ENCODE results near the gene AHNAK2.

AHNAK2 gene

DNA sequence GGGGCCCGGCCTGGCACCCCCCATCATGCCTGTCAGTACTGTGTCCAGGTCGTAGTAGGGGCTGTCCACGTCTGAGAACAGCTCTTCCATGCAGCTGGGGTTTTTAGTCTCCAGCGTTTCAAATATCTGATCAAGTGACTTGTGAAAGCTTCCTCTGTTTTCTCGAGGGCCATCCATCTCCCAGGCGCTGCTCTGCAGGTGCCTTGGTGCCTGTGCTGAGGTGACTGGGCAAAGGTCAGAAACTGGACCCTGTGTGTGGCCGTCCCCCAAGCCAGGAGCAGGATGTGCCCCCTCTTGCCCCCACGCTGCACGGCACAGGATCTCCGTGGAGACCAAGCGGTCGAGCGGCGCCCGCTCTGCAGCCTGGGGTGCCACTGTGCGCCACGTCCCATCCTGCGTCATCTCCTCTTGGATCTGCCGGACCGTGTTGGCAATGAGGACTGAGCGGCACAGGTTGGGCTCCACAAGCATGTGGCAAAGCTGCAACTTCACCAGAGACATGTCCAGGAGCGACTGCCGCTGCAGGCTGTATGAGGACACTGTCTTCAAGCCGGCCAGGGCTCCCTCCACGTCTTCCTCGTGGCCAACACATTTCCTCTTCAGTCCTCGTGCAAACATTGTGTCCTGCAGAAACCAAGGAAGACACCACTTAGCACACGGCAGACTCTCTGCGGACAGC, 33.3 kb upstream of the AHNAK2 start:
- no peak for DNase-seq

GRCh38 chr14:105010891-105011291, 32.7 kb upstream of the AHNAK2 start:
- DNase-seq, result no peak

GRCh38 chr14:105010106-105010505, 31.9 kb upstream of the AHNAK2 start:
- no peak for DNase-seq

GRCh38 chr14:105007593-105008264, 29.6 kb upstream of the AHNAK2 start:
- DNase-seq, result no peak

DNA sequence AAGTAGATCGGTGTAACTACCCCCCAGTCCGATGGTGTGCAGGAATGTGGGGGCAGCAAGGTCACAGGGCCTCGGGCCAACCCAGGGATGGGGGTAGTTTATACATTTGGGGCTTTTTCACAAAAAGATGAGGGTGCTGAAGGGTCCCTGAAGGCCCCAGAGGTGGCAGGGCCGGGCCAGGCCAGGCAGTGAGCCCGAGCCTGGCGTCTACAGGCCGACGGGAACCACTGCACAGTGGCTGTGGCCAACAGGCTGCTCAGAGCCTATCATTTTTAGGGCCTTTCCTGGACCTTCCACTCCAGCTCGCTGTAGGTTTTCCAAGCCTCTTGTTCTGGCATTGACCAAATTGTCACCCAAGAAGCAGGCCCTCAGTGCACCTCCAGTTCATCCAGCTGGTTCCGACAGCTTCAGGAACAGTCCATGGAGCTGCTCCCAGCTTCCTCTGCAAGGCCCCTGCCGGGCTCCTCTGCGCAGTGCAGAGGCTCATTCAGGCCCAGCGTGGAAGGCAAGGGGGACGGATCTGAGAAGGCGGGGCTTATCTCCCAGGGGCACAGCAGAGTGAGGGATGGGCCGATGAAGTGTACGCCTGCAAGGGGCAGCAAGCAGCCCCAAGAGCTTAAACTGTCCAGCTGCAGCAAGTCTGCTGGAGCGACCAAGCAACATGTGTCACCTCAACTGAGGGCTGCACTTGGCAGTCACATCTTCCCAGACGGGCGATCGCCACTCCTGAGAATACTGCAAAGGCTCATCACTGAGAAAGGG, 28.8 kb upstream of the AHNAK2 start:
- DNase-seq, result no peak

GRCh38 chr14:105005929-105006830, 28.0 kb upstream of the AHNAK2 start:
- no peak for DNase-seq

DNA sequence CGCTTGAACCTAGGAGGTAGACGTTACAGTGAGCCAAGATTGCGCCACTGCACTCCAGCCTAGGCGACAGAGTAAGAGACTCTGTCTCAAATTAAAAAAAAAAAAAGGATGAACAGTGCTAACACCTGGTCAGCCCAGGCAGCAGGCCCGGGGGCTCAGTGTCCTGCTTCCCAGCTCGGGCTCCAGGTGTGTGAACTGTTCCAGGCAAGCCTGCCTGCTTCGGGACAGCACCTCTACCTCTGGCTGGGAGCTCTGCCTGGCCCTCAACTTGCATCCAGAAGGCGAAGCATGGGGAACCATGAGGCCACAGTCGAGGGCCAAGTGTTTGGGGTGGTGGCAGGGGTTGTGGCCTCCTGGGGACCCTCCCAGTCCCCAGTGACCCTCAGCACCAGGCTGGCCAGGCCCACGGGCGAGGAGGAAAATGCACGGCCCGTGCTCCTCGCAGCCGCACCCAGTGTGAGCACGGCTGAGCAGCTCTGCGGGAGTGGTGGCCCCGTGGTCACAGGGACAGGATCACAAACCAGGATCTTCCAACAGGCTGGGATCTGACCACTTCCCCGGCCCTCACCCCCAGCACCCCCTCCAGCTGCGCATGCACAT, 27.3 kb upstream of the AHNAK2 start:
- DNase-seq, result no peak

- DNase-seq, result no peak
Measured at GRCh38 chr14:104999361-104999760, 21.2 kb upstream of the AHNAK2 start.

DNA sequence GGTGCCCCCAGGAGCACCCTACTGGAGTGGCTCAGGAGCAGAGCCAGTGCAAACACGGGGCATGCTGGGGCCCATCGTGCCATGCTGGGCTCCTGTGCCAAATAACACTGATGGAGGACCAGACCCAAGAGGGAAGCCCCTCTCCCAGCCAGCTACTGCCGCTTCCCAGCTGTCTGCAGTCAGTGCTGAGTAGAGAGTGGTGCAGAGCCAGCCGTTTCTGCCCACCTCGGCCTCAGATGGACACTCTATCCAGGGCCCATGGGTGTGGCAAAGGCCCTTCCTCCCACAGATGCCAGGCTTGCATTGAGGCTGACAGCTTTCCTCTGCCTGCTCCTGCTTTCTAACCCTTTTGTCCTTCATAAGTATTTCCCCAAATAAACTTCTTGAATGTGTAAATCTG, 20.6 kb upstream of the AHNAK2 start:
- no peak for DNase-seq

- DNase-seq, result no peak
Measured at GRCh38 chr14:104996483-104996882, 18.3 kb upstream of the AHNAK2 start.

DNA sequence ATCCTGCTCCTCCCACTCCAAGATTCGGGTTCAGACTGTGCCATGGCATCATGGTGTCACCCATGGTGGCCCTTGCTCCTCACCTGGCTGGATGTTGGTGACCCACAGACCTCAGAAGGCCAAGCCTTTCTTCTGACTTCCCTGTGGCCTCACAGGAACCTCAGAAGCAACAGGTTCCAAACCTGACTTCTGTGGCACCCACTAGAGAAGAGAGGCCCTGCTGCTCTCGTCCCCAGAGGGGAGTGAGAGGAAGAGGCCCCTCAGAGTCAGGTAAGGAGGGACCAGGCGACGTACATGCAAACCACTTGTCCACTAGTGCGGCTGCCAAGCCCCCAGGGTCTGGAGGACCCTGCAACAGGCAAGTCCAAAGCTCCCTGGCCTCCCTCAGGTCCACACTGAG, 17.9 kb upstream of the AHNAK2 start:
- no peak for DNase-seq

DNA sequence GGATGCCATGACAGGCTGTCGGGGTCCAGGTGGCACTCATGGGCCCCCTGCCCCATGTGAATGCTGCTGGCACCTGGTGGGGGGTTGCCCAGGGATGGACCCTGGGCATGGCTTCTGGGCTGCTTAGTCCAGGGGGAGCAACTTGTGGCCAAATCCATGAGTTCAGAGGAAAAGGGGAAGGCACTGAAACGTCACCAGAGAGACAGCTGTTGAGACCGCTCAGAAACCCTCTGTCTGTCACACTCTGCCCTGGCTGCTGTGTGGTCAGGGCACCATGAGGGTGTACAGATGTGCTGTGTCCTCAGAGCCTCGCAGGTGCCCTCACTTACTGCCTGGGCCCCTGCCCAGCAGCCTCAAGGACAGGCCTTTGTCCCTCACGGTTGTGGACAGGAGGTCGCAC, 16.8 kb upstream of the AHNAK2 start:
- DNase-seq, result no peak

DNA sequence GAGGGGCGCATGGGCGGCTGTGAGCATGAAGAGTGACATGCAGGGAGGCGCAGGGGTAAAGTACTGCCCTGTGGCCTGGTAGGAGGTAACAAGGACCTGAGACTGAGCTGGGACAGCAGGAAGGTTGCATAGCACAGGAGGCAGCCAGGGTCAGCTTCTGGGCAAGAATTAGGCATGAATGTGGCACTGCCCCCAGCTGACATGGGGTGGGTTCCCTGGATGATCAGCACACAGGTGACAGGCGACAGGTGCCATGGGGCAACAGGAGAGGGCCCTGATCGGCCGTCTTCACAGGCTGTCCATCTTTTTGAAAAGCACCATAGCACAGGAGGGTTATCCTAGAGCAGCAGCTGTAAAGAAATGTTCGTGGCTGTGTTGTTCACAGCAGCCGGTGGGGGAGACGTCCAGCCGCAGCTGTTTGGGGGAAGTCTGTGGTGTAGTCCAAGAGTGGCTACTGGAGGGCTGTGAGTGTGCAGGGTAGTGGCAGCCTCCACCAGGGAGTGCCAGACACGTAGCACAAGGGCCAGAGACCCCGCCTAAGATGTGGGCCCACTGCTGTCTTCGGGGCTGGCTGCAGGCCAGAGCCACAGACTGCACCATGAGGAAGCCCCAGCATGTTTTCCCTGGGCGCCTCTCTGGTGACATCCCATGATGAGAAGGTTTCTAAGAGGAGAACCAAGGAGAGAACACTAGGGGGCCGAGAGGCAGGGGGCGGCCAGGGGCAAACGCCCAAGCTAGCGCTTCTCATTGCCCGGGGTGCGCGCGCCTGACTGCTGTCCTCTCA, 15.8 kb upstream of the AHNAK2 start:
- no peak for DNase-seq

- no peak for DNase-seq
Measured at GRCh38 chr14:104993306-104993705, 15.1 kb upstream of the AHNAK2 start.

DNA sequence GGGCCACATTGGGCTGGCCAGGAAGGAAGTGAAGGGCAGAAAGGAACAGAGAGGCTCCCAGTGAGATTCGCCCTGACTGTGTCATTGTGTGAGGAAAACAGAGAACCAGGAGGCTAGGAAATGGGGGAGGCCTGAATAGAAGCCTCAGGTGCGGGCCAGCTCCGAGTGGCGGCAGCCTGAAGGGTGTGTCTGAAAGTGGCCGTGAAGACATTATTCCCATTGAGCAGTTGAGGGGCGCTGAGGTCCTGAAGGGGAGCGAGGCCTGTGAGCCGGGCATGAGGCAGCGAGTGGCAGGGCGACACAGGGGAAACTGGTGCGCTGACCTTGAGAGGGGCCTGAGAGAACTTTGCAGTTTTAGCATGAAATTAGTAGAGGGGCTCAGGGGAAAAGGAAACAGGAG, 14.3 kb upstream of the AHNAK2 start:
- no peak for DNase-seq

GRCh38 chr14:104991896-104992230, 13.7 kb upstream of the AHNAK2 start:
- no peak for DNase-seq

DNA sequence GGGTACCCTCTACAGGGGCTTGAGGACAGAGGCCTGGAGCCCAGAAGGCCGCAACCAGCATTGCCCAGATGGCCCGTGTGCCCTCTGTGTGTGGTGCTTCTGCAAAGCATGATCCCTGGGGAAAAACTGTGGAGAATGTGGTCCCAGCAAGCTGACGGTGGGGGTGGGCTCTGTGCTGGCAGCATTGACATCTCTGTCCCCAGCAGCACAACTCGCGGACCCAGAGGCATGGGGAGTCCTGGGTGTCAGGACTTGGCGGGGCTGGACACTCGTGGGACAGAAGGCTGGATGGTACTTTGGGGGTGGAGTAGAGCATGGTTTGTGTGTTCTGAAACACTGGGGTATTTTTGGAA, 11.8 kb upstream of the AHNAK2 start:
- DNase-seq, result no peak

DNA sequence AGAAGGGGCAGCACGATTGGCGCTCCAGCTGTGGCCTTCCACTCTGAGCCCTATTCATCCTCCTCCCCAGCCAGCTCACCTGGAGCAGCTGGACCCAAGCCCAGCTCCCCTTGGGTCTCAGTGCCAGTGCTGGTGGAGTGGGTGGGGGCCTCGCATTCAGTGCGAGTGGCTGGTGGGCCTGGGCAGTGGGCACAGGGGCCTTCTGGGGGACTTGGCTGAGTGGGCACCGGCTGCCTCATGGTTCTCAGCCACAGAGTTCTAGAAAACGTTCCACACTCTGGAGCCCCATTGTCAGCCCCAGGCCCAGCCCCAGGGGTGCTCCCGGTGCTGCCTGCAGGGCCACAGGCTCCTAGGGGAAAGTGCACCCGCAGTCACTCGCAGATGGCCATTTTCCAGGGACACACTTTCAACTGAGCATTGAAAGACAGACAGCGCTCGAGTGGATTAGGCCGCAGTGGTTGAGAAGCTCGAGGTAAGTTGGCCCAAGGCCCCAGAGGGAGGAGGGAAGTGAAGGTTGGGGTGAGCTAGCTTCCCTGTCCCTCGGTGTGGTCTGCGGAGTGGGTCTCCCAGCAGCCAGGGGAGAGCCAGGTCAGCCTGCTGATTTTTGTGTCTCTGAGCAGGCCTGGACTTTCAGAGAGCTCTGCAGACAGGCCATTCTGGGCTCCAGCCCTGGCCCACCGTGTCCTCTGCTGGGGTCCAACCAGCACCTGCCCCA, 11.2 kb upstream of the AHNAK2 start:
- no peak for DNase-seq

GRCh38 chr14:104986487-104987164, 8.5 kb upstream of the AHNAK2 start:
- DNase-seq, result no peak

GRCh38 chr14:104985675-104986486, 7.7 kb upstream of the AHNAK2 start, which contains the start of gene CLBA1:
CLBA1 (plus strand) TSS chr14:104985788; CDS start chr14:104986432, 644 bp downstream.
- peak; percentile 90 for DNase-seq
